GM23338 (cell line): ENCODE data around the gene CRKL. TPM values are rescaled to one million over a fixed set of nuclear protein-coding genes. Genes with fewer than 3 reads are reported as not detected.
"Not testable (repeated sequence)": the region's sequence is repeated elsewhere in the genome, so short reads cannot be mapped to it uniquely, and the experiment has no call there.

Experiments
- ATAC-seq: fragments of 200-7000 bp; cut with Tn5 transposase; 3 replicates; pipeline ENCODE4 v1.9.1; 2020
- DNase-seq: peaks from one replicate; pipeline ENCODE4 v3.0.0-alpha.2; 2015; ENCODE audit warnings: low spot score
- H2AFZ ChIP-seq: fragments of 200-600 bp; sonication (generic); 2 replicates; pipeline ENCODE4 v1.8.0; 2016; ENCODE audit warnings: antibody characterized with exemption, mild to moderate bottlenecking, moderate library complexity
- H3F3A ChIP-seq: fragments of 200-600 bp; sonication (generic); replicated peaks from 2 replicates; pipeline ENCODE4 v1.8.0; 2017; ENCODE audit warnings: antibody characterized with exemption, mixed run types, low read depth
- H3K27ac ChIP-seq: fragments of 200-600 bp; sonication (generic); 2 replicates; pipeline ENCODE4 v1.6.1; 2016; ENCODE audit warnings: low read depth
- H3K27me3 ChIP-seq: fragments of 200-600 bp; sonication (generic); 2 replicates; pipeline ENCODE4 v1.8.0; 2016; ENCODE audit warnings: mild to moderate bottlenecking, mixed run types, moderate library complexity; ENCODE audit not compliant: insufficient read depth
- H3K36me3 ChIP-seq: fragments of 200-600 bp; sonication (generic); 2 replicates; pipeline ENCODE4 v1.8.0; 2016; ENCODE audit warnings: mild to moderate bottlenecking; ENCODE audit not compliant: insufficient read depth
- H3K4me1 ChIP-seq: fragments of 200-600 bp; sonication (generic); 2 replicates; pipeline ENCODE4 v1.8.0; 2016; ENCODE audit warnings: mild to moderate bottlenecking, moderate library complexity; ENCODE audit not compliant: insufficient read depth
- H3K4me2 ChIP-seq: fragments of 200-600 bp; sonication (generic); 2 replicates; pipeline ENCODE4 v1.7.1; 2017; ENCODE audit warnings: mixed run types
- H3K4me3 ChIP-seq: fragments of 200-600 bp; sonication (generic); 2 replicates; pipeline ENCODE4 v1.6.1; 2016; ENCODE audit warnings: mixed run types
- H3K79me2 ChIP-seq: fragments of 200-600 bp; sonication (generic); replicated peaks from 2 replicates; pipeline ENCODE4 v1.8.0; 2017; ENCODE audit warnings: mild to moderate bottlenecking; ENCODE audit not compliant: insufficient read depth
- H3K9me2 ChIP-seq: fragments of 200-600 bp; sonication (generic); 2 replicates; pipeline ENCODE4 v1.8.0; 2017; ENCODE audit not compliant: insufficient read depth
- H4K20me1 ChIP-seq: fragments of 200-600 bp; sonication (generic); replicated peaks from 2 replicates; pipeline ENCODE4 v1.8.0; 2017; ENCODE audit warnings: mild to moderate bottlenecking; ENCODE audit not compliant: insufficient read depth
- H3K27ac Mint-ChIP-seq: 2 replicates; pipeline ENCODE4 v1.8.0; 2020; ENCODE audit warnings: inconsistent platforms, mild to moderate bottlenecking, moderate library complexity, mixed read lengths
- H3K27me3 Mint-ChIP-seq: 3 replicates; pipeline ENCODE4 v1.8.0; 2022; ENCODE audit warnings: low read depth, mild to moderate bottlenecking, moderate library complexity, mixed read lengths, inconsistent platforms; ENCODE audit not compliant: insufficient read depth, poor library complexity
- H3K36me3 Mint-ChIP-seq: 3 replicates; pipeline ENCODE4 v1.8.0; 2021; ENCODE audit warnings: low read depth, mild to moderate bottlenecking, inconsistent platforms, moderate library complexity, mixed read lengths
- H3K4me1 Mint-ChIP-seq: 3 replicates; pipeline ENCODE4 v1.8.0; 2020; ENCODE audit warnings: mild to moderate bottlenecking, inconsistent platforms, mixed read lengths
- H3K4me3 Mint-ChIP-seq: 3 replicates; pipeline ENCODE4 v1.8.0; 2021; ENCODE audit warnings: moderate library complexity, mild to moderate bottlenecking, inconsistent platforms, mixed read lengths
- H3K9me3 Mint-ChIP-seq: 3 replicates; pipeline ENCODE4 v1.8.0; 2020; ENCODE audit warnings: moderate library complexity, mild to moderate bottlenecking, inconsistent platforms, mixed read lengths
- CREB1 ChIP-seq: fragments of 250-450 bp; sonication (Bioruptor Pico); IDR thresholded peaks from 2 replicates; pipeline ENCODE4 v1.5.0; 2020; ENCODE audit warnings: low read depth, mild to moderate bottlenecking, moderate library complexity
- ETS1 ChIP-seq: IDR thresholded peaks from 2 replicates; pipeline ENCODE4 v1.6.1; 2016; ENCODE audit warnings: antibody characterized with exemption
- EZH2 ChIP-seq: fragments of 200-600 bp; sonication (generic); IDR thresholded peaks from one replicate; pipeline ENCODE4 v1.8.0; 2017; ENCODE audit warnings: antibody characterized with exemption, mild to moderate bottlenecking, low read depth; ENCODE audit not compliant: unreplicated experiment
- JUNB ChIP-seq: IDR thresholded peaks from one replicate; pipeline ENCODE4 v1.6.1; 2016; ENCODE audit warnings: antibody characterized with exemption; ENCODE audit not compliant: unreplicated experiment
- POLR2AphosphoS5 ChIP-seq: IDR thresholded peaks from 2 replicates; pipeline ENCODE4 v1.6.1; 2016; ENCODE audit warnings: antibody characterized with exemption, low read depth
- STAT1 ChIP-seq: IDR thresholded peaks from one replicate; pipeline ENCODE4 v1.6.1; 2016; ENCODE audit warnings: antibody characterized with exemption; ENCODE audit not compliant: unreplicated experiment
- ZNF331 ChIP-seq: fragments of 250-450 bp; sonication (Bioruptor Pico); IDR thresholded peaks from 2 replicates; pipeline ENCODE4 v1.5.0; 2020; ENCODE audit warnings: low read depth, mild to moderate bottlenecking, moderate library complexity
- polyA plus RNA-seq: library from polyadenylated mRNA; unstranded; fragments of >200 nt; fragmentation: Nextera tagmentation; extraction: Ambion mirVana; gene quantifications from 2 replicates; pipeline ENCODE4 v1.2.1, GENCODE V29; 2016
- total RNA-seq: library from RNA; depleted of rRNA; stranded (reverse); fragments of >200 nt; shearing (Covaris generic); gene quantifications from 2 replicates; pipeline ENCODE4 v1.2.3, GENCODE V29; 2014
- TF ChIP-seq, protein P1 (sequence below): IDR thresholded peaks from one replicate; pipeline ENCODE4 v1.6.1; 2018; ENCODE audit warnings: antibody characterized with exemption; ENCODE audit not compliant: unreplicated experiment

The CRKL gene
- total and polyA plus RNA-seq, 2 experiments from 2014 or later, result 39.5 to 104 TPM

DNA sequence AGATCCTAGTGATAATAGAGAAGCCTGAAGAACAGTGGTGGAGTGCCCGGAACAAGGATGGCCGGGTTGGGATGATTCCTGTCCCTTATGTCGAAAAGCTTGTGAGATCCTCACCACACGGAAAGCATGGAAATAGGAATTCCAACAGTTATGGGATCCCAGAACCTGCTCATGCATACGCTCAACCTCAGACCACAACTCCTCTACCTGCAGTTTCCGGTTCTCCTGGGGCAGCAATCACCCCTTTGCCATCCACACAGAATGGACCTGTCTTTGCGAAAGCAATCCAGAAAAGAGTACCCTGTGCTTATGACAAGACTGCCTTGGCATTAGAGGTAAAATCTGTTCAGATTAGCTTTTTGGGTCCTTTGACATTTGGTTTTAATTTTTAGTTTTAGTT, 16.7 kb downstream of the CRKL start:
- H3K9me2 ChIP-seq, result peaks cover 2% of the 10 kb centered on the region; the same call in 1 of the 2 replicates
- Mint-ChIP-seq H3K27me3 (peaks cover 5% of the 10 kb centered on the region), H3K27ac (no peak overlapping the region), H3K36me3 (peaks cover 51% of the 10 kb centered on the region), H3K9me3 (no peaks in the 10 kb centered on the region), H3K4me1 (peaks cover 4% of the 10 kb centered on the region; the same call in 2 of the 3 replicates), H3K4me3 (no peak overlapping the region)
- no peak for TF ChIP-seq ETS1
- no peak for TF ChIP-seq ZNF331
- TF ChIP-seq EZH2, result no peak
- TF ChIP-seq CREB1 (CRISPR knock-in tag), result no peak
- TF ChIP-seq, protein P1, sequence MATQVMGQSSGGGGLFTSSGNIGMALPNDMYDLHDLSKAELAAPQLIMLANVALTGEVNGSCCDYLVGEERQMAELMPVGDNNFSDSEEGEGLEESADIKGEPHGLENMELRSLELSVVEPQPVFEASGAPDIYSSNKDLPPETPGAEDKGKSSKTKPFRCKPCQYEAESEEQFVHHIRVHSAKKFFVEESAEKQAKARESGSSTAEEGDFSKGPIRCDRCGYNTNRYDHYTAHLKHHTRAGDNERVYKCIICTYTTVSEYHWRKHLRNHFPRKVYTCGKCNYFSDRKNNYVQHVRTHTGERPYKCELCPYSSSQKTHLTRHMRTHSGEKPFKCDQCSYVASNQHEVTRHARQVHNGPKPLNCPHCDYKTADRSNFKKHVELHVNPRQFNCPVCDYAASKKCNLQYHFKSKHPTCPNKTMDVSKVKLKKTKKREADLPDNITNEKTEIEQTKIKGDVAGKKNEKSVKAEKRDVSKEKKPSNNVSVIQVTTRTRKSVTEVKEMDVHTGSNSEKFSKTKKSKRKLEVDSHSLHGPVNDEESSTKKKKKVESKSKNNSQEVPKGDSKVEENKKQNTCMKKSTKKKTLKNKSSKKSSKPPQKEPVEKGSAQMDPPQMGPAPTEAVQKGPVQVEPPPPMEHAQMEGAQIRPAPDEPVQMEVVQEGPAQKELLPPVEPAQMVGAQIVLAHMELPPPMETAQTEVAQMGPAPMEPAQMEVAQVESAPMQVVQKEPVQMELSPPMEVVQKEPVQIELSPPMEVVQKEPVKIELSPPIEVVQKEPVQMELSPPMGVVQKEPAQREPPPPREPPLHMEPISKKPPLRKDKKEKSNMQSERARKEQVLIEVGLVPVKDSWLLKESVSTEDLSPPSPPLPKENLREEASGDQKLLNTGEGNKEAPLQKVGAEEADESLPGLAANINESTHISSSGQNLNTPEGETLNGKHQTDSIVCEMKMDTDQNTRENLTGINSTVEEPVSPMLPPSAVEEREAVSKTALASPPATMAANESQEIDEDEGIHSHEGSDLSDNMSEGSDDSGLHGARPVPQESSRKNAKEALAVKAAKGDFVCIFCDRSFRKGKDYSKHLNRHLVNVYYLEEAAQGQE, result no peak
- TF ChIP-seq STAT1, result no peak
- TF ChIP-seq JUNB, result no peak
- TF ChIP-seq POLR2AphosphoS5, result no peak
- H3K27me3 ChIP-seq, result no peaks in the 10 kb centered on the region
- H4K20me1 ChIP-seq, result peaks cover 94% of the 10 kb centered on the region
- H3K79me2 ChIP-seq, result peaks cover 100% of the 10 kb centered on the region
- H3K36me3 ChIP-seq, result peaks cover 25% of the 10 kb centered on the region
- DNase-seq (no peak), ATAC-seq (no peak)
- H3K4me1 ChIP-seq, result peaks cover 7% of the 10 kb centered on the region
- no peak overlapping the region for H3K27ac ChIP-seq
- H3K4me2 ChIP-seq, result no peak overlapping the region
- no peak overlapping the region for H2AFZ ChIP-seq
- H3F3A ChIP-seq, result 0 out of 2 replicates have a peak, but pooled peaks cover 3% of the 10 kb centered on the region
- H3K4me3 ChIP-seq, result no peak overlapping the region

GRCh38 chr22:20935049-20935448, 17.8 kb downstream of the CRKL start:
- ATAC-seq, H3K4me3 Mint-ChIP-seq, H3K9me2 ChIP-seq, H3K4me3 ChIP-seq, H3K27me3 Mint-ChIP-seq, H3K4me1 ChIP-seq, H3F3A ChIP-seq, H2AFZ ChIP-seq, H3K9me3 Mint-ChIP-seq, H3K27ac Mint-ChIP-seq, H3K4me2 ChIP-seq, DNase-seq, H3K4me1 Mint-ChIP-seq, H3K27me3 ChIP-seq: not testable (repeated sequence)
- H3K36me3 ChIP-seq, result peaks cover 25% of the 10 kb centered on the region
- H3K27ac ChIP-seq, result 0 out of 2 replicates have a peak overlapping the region, but pooled peaks have one; percentile 55
- peaks cover 94% of the 10 kb centered on the region for H4K20me1 ChIP-seq
- H3K36me3 Mint-ChIP-seq, result peaks cover 49% of the 10 kb centered on the region
- peaks cover 100% of the 10 kb centered on the region for H3K79me2 ChIP-seq

GRCh38 chr22:20935780-20936539, 18.8 kb downstream of the CRKL start:
- Histone ChIP-seq H3K36me3 (peaks cover 25% of the 10 kb centered on the region), H3K4me1 (peaks cover 11% of the 10 kb centered on the region), H3K79me2 (peaks cover 100% of the 10 kb centered on the region), H4K20me1 (peaks cover 94% of the 10 kb centered on the region)
- not testable (repeated sequence) for H3K27ac ChIP-seq, H3K9me2 ChIP-seq, H3K27me3 Mint-ChIP-seq, DNase-seq, H3K27me3 ChIP-seq, ATAC-seq, H3F3A ChIP-seq, H2AFZ ChIP-seq, H3K4me3 Mint-ChIP-seq, H3K9me3 Mint-ChIP-seq, H3K4me3 ChIP-seq, H3K4me2 ChIP-seq
- Mint-ChIP-seq H3K4me1 (peaks cover 10% of the 10 kb centered on the region; the same call in 2 of the 3 replicates), H3K27ac (peak overlapping the region; percentile 53; the same call in 1 of the 2 replicates), H3K36me3 (peaks cover 49% of the 10 kb centered on the region)
